ENCODE data around the gene MEF2C.

- TF ChIP-seq CTCF (IDR thresholded peaks at IDR 0.05) (no peak), POLR2AphosphoS5 (IDR thresholded peaks at IDR 0.05; ENCODE audit: low read depth, low read length) (no peak)
- TF ChIP-seq, protein P1, sequence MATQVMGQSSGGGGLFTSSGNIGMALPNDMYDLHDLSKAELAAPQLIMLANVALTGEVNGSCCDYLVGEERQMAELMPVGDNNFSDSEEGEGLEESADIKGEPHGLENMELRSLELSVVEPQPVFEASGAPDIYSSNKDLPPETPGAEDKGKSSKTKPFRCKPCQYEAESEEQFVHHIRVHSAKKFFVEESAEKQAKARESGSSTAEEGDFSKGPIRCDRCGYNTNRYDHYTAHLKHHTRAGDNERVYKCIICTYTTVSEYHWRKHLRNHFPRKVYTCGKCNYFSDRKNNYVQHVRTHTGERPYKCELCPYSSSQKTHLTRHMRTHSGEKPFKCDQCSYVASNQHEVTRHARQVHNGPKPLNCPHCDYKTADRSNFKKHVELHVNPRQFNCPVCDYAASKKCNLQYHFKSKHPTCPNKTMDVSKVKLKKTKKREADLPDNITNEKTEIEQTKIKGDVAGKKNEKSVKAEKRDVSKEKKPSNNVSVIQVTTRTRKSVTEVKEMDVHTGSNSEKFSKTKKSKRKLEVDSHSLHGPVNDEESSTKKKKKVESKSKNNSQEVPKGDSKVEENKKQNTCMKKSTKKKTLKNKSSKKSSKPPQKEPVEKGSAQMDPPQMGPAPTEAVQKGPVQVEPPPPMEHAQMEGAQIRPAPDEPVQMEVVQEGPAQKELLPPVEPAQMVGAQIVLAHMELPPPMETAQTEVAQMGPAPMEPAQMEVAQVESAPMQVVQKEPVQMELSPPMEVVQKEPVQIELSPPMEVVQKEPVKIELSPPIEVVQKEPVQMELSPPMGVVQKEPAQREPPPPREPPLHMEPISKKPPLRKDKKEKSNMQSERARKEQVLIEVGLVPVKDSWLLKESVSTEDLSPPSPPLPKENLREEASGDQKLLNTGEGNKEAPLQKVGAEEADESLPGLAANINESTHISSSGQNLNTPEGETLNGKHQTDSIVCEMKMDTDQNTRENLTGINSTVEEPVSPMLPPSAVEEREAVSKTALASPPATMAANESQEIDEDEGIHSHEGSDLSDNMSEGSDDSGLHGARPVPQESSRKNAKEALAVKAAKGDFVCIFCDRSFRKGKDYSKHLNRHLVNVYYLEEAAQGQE (IDR thresholded peaks at IDR 0.05; ENCODE audit: insufficient read depth in 1 of 2, low read depth in 2 of 2, low read length in 1 of 2) = no peak
Observed at GRCh38 chr5:88840495-88840894, 42.5 kb downstream of the MEF2C start.
